Coronary artery (tissue), 2 donors: ENCODE results near the gene MIGA2.

Experiments
- DNase-seq: peaks from one replicate; pipeline ENCODE4 v3.0.0-alpha.2; 2017; ENCODE audit warnings: low spot score
- H3K27ac ChIP-seq, 2 donors: fragments of 200-600 bp; sonication (generic); one replicate each; pipeline ENCODE4 v1.5.1; 2016 to 2019
- H3K4me3 ChIP-seq: fragments of 200-600 bp; sonication (generic); 2 replicates; pipeline ENCODE4 v1.5.1; 2016; ENCODE audit warnings: mild to moderate bottlenecking, moderate library complexity
- CTCF ChIP-seq: fragments of 200-600 bp; sonication (generic); IDR thresholded peaks from one replicate; pipeline ENCODE4 v1.5.1; 2019; ENCODE audit warnings: antibody characterized with exemption

MIGA2 gene

GRCh38 chr9:129036241-129036922 lies at the start of gene MIGA2:
Gene MIGA2, plus strand, starts transcription at chr9:129036626. Its CDS starts 3,969 bp downstream, at chr9:129040595.
- peak; percentile 99 for DNase-seq
- Histone ChIP-seq H3K27ac (peak within 1 kb of the TSS; percentile 66 to 87), H3K4me3 (peak within 1 kb of the TSS; percentile 94)
- no peak for TF ChIP-seq CTCF

- H3K4me3 ChIP-seq: no peak overlapping the region
- no peak overlapping the region for H3K27ac ChIP-seq
- DNase-seq: no peak
- no peak for TF ChIP-seq CTCF
These were observed 49.8 kb upstream of the MIGA2 start for GRCh38 chr9:128986671-128987070.

- Histone ChIP-seq H3K4me3 (peak overlapping the region; percentile 43), H3K27ac (peak overlapping the region; percentile 0 to 75)
- no peak for DNase-seq
- TF ChIP-seq CTCF: no peak
These were observed 48.6 kb upstream of the MIGA2 start for GRCh38 chr9:128987805-128988204.

GRCh38 chr9:128992995-128993394 lies 43.4 kb upstream of the MIGA2 start:
- Histone ChIP-seq H3K4me3 (no peak overlapping the region), H3K27ac (no peak overlapping the region)
- no peak for DNase-seq
- TF ChIP-seq CTCF: no peak

GRCh38 chr9:128995791-128996190 lies 40.6 kb upstream of the MIGA2 start:
- H3K27ac ChIP-seq: no peak overlapping the region
- DNase-seq: no peak
- no peak overlapping the region for H3K4me3 ChIP-seq
- TF ChIP-seq CTCF: no peak

- Histone ChIP-seq H3K4me3 (no peak overlapping the region), H3K27ac (no peak overlapping the region)
- no peak for DNase-seq
- TF ChIP-seq CTCF: no peak
These were observed 38.0 kb upstream of the MIGA2 start for GRCh38 chr9:128998462-128998861.

- no peak overlapping the region for H3K4me3 ChIP-seq
- no peak for DNase-seq
- H3K27ac ChIP-seq: no peak overlapping the region
- no peak for TF ChIP-seq CTCF
These were observed 36.7 kb upstream of the MIGA2 start for GRCh38 chr9:128999581-129000206.
